Measurements from ENCODE around the gene WNK2.

- TF ChIP-seq, protein P1, sequence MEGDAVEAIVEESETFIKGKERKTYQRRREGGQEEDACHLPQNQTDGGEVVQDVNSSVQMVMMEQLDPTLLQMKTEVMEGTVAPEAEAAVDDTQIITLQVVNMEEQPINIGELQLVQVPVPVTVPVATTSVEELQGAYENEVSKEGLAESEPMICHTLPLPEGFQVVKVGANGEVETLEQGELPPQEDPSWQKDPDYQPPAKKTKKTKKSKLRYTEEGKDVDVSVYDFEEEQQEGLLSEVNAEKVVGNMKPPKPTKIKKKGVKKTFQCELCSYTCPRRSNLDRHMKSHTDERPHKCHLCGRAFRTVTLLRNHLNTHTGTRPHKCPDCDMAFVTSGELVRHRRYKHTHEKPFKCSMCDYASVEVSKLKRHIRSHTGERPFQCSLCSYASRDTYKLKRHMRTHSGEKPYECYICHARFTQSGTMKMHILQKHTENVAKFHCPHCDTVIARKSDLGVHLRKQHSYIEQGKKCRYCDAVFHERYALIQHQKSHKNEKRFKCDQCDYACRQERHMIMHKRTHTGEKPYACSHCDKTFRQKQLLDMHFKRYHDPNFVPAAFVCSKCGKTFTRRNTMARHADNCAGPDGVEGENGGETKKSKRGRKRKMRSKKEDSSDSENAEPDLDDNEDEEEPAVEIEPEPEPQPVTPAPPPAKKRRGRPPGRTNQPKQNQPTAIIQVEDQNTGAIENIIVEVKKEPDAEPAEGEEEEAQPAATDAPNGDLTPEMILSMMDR (IDR thresholded peaks at IDR 0.05) = no peak
- TF ChIP-seq POLR2AphosphoS5 (IDR thresholded peaks at IDR 0.05) (no peak), POLR2A (IDR thresholded peaks at IDR 0.05; ENCODE audit: low read depth) (no peak), EP300 (IDR thresholded peaks at IDR 0.05) (no peak)
These were observed 38.9 kb downstream of the WNK2 start for GRCh38 chr9:93222890-93223259.

Data from esophagus muscularis mucosa (tissue), 4 donors.